IMR-90 (cell line): Measurements from ENCODE around the gene CFAP61. TPM values are rescaled to one million over a fixed set of nuclear protein-coding genes. Genes with fewer than 3 reads are reported as not detected.

Experiments
- ATAC-seq: fragments of 200-7000 bp; cut with Tn5 transposase; 2 replicates; pipeline ENCODE4 v1.9.1; 2020; ENCODE audit warnings: low read depth, mild to moderate bottlenecking, moderate library complexity
- BruUV-seq: library from RNA; stranded (reverse); fragments of 400-500 nt; replicated peaks from 2 replicates; lab custom pipeline; 2021; lab: Mats Ljungman, UMichigan
- CTCF ChIA-PET: fragments of 300-600 bp; formaldehyde crosslinking; extraction: SDS; loops from one replicate; lab custom pipeline; 2021; ENCODE audit warnings: antibody characterized with exemption; lab: Yijun Ruan, JAX
- POLR2A ChIA-PET: fragments of 300-600 bp; sonication (Branson Sonifier 250); formaldehyde crosslinking; loops from one replicate; lab custom pipeline; 2022; ENCODE audit warnings: antibody characterized with exemption; ENCODE audit not compliant: unreplicated experiment; lab: Charles Lee
- DNase-seq: peaks from one replicate; pipeline ENCODE4 v3.0.0; 2013
- H2AFZ ChIP-seq: replicated peaks from 2 replicates; pipeline ENCODE3; 2013; ENCODE audit warnings: low read length, mild to moderate bottlenecking; ENCODE audit not compliant: poor library complexity
- H2AK5ac ChIP-seq: 2 replicates; pipeline ENCODE4 v1.6.1; 2013; ENCODE audit warnings: low read depth, low read length, inconsistent platforms
- H2AK9ac ChIP-seq: replicated peaks from 2 replicates; pipeline ENCODE3; 2013; ENCODE audit warnings: mild to moderate bottlenecking, low read depth, low read length, moderate library complexity; ENCODE audit not compliant: poor library complexity
- H2BK120ac ChIP-seq: 2 replicates; pipeline ENCODE4 v1.6.1; 2013; ENCODE audit warnings: low read depth, low read length, inconsistent platforms
- H2BK15ac ChIP-seq: 3 replicates; pipeline ENCODE4 v1.6.1; 2013; ENCODE audit warnings: low read depth, low read length, inconsistent platforms
- H2BK20ac ChIP-seq: 2 replicates; pipeline ENCODE4 v1.6.1; 2013; ENCODE audit warnings: low read depth, mild to moderate bottlenecking, inconsistent platforms, low read length, moderate library complexity
- H2BK5ac ChIP-seq: 2 replicates; pipeline ENCODE4 v1.6.1; 2013; ENCODE audit warnings: mild to moderate bottlenecking, low read depth, low read length, inconsistent platforms; ENCODE audit not compliant: poor library complexity, severe bottlenecking
- H3K14ac ChIP-seq: replicated peaks from 2 replicates; pipeline ENCODE4 v1.6.1; 2013; ENCODE audit warnings: low read depth, low read length, inconsistent platforms
- H3K18ac ChIP-seq: 2 replicates; pipeline ENCODE4 v1.6.1; 2013; ENCODE audit warnings: low read depth, low read length, control low read depth
- H3K23ac ChIP-seq: 2 replicates; pipeline ENCODE4 v1.6.1; 2013; ENCODE audit warnings: low read depth, low read length, inconsistent platforms
- H3K27ac ChIP-seq: 2 replicates; pipeline ENCODE4 v1.5.1; 2013; ENCODE audit warnings: mild to moderate bottlenecking, control low read depth, low read length; ENCODE audit not compliant: insufficient read depth
- H3K27me3 ChIP-seq: 2 replicates; pipeline ENCODE4 v1.6.1; 2013; ENCODE audit warnings: low read length; ENCODE audit not compliant: control insufficient read depth, insufficient read depth
- H3K36me3 ChIP-seq: 2 replicates; pipeline ENCODE4 v1.6.1; 2013; ENCODE audit warnings: low read length, mixed read lengths; ENCODE audit not compliant: control insufficient read depth, insufficient read depth
- H3K4ac ChIP-seq: 2 replicates; pipeline ENCODE4 v1.6.1; 2013; ENCODE audit warnings: low read depth, low read length, inconsistent platforms
- H3K4me1 ChIP-seq: 2 replicates; pipeline ENCODE4 v1.6.1; 2013; ENCODE audit warnings: low read length, mixed read lengths; ENCODE audit not compliant: control insufficient read depth, insufficient read depth
- H3K4me2 ChIP-seq: 2 replicates; pipeline ENCODE4 v1.6.1; 2013; ENCODE audit warnings: low read depth, mild to moderate bottlenecking, control low read depth, low read length, moderate library complexity
- H3K4me3 ChIP-seq: 2 replicates; pipeline ENCODE4 v1.5.1; 2013; ENCODE audit warnings: low read depth, mild to moderate bottlenecking, control low read depth, low read length, moderate library complexity; ENCODE audit not compliant: insufficient read depth
- H3K56ac ChIP-seq: 2 replicates; pipeline ENCODE4 v1.6.1; 2013; ENCODE audit warnings: low read length, inconsistent platforms; ENCODE audit not compliant: insufficient read depth; ENCODE audit errors: extremely low read depth
- H3K79me1 ChIP-seq, 2 experiments: 2 replicates each; pipeline ENCODE4 v1.6.1; 2013; ENCODE audit warnings: low read length in 2 of 2, inconsistent platforms in 1 of 2, low read depth in 1 of 2
- H3K9ac ChIP-seq: 2 replicates; pipeline ENCODE4 v1.6.1; 2013; ENCODE audit warnings: low read depth, low read length, control low read depth
- H3K9me1 ChIP-seq: 2 replicates; pipeline ENCODE4 v1.6.1; 2013; ENCODE audit warnings: low read length, inconsistent platforms; ENCODE audit not compliant: insufficient read depth
- H3K9me3 ChIP-seq: 2 replicates; pipeline ENCODE4 v1.6.1; 2013; ENCODE audit warnings: low read length; ENCODE audit not compliant: control insufficient read depth, insufficient read depth
- H4K20me1 ChIP-seq: 2 replicates; pipeline ENCODE4 v1.6.1; 2013; ENCODE audit warnings: low read length, inconsistent platforms; ENCODE audit not compliant: insufficient read depth
- H4K5ac ChIP-seq: 2 replicates; pipeline ENCODE4 v1.6.1; 2013; ENCODE audit warnings: mild to moderate bottlenecking, low read depth, low read length, control low read depth
- H4K8ac ChIP-seq, 2 experiments: 2 replicates each; pipeline ENCODE4 v1.6.1; 2013; ENCODE audit warnings: low read depth in 2 of 2, low read length in 2 of 2, control low read depth in 1 of 2, inconsistent platforms in 1 of 2
- H4K91ac ChIP-seq: 2 replicates; pipeline ENCODE4 v1.6.1; 2013; ENCODE audit warnings: low read depth, low read length, inconsistent platforms; ENCODE audit not compliant: insufficient read depth
- CHD1 ChIP-seq: IDR thresholded peaks from 2 replicates; pipeline ENCODE4 v1.6.1; 2012; ENCODE audit warnings: low read depth, low read length, improper control_type of control experiment
- CTCF ChIP-seq: conservative IDR thresholded peaks from 2 replicates; pipeline ENCODE4 v1.5.1; 2012; ENCODE audit warnings: mild to moderate bottlenecking, low read depth, low read length, improper control_type of control experiment
- ELK1 ChIP-seq: fragments of 150-350 bp; IDR thresholded peaks from 2 replicates; pipeline ENCODE4 v1.6.1; 2016; ENCODE audit warnings: low read depth, mild to moderate bottlenecking, low read length, moderate library complexity, borderline replicate concordance
- MAFK ChIP-seq: IDR thresholded peaks from 2 replicates; pipeline ENCODE4 v1.6.1; 2012; ENCODE audit warnings: low read depth, low read length, improper control_type of control experiment
- MAZ ChIP-seq: IDR thresholded peaks from 2 replicates; pipeline ENCODE4 v1.6.1; 2012; ENCODE audit warnings: low read depth, mild to moderate bottlenecking, low read length, improper control_type of control experiment, moderate library complexity, borderline replicate concordance
- NFE2L2 ChIP-seq: fragments of 150-350 bp; IDR thresholded peaks from 2 replicates; pipeline ENCODE4 v1.6.1; 2016; ENCODE audit warnings: low read depth, mild to moderate bottlenecking, low read length
- SMC3 ChIP-seq: fragments of 150-350 bp; IDR thresholded peaks from 2 replicates; pipeline ENCODE4 v1.6.1; 2016; ENCODE audit warnings: low read depth, mild to moderate bottlenecking, antibody characterized with exemption, low read length, moderate library complexity
- USF2 ChIP-seq: fragments of 150-350 bp; IDR thresholded peaks from 2 replicates; pipeline ENCODE4 v1.6.1; 2017; ENCODE audit warnings: mild to moderate bottlenecking, antibody characterized with exemption, low read length, low read depth
- WGBS, 2 experiments: methylation state at CpG; one replicate each; pipeline versions ENCODE4 v1.1.5 to v1.1.7; 2013; ENCODE audit warnings: missing lambda C conversion rate in 2 of 2; ENCODE audit not compliant: insufficient read length in 1 of 2; ENCODE audit errors: extremely low coverage in 2 of 2; 5-methylcytosine and 5-hydroxymethylcytosine counted together
- dilution Hi-C: fragments of 300-500 bp; cut with HindIII; formaldehyde crosslinking; loops from one replicate; pipeline ENCODE4 v1.14.3; 2018; ENCODE audit warnings: low sequenced_read_pairs; ENCODE audit not compliant: unreplicated experiment
- in situ Hi-C: fragments of 300-500 bp; cut with MboI; formaldehyde crosslinking; loops from 3 replicates; pipeline ENCODE4 v1.14.3; 2019; ENCODE audit warnings: low sequenced_read_pairs, inconsistent platforms, mixed read lengths
- intact Hi-C: fragments of 100-400 bp; cut with micrococcal nuclease; formaldehyde crosslinking; loops from 2 replicates; pipeline ENCODE4 v1.10.0; 2022
- polyA plus RNA-seq, 3 experiments: library from polyadenylated mRNA; depleted of rRNA; stranded (reverse); fragments of >200 nt; gene quantifications; 2 replicates each; pipeline ENCODE4 v1.2.3, GENCODE V29; 2012; ENCODE audit warnings: low replicate concordance in 1 of 3
- total RNA-seq: library from RNA; depleted of rRNA; stranded (reverse); fragments of >200 nt; gene quantifications from 2 replicates; pipeline ENCODE4 v1.2.3, GENCODE V29; 2012

Gene CFAP61
- total and polyA plus RNA-seq, 2 of the 4 experiments (the other 2 are of a cell fraction), result 0.07 TPM; not detected in 1

- no peak overlapping the region for H3K23ac ChIP-seq
- no peak for DNase-seq
- POLR2A ChIA-PET, result no interaction called here
- H2BK15ac ChIP-seq, result no peak overlapping the region
- no peak overlapping the region for H2BK5ac ChIP-seq
- no peak overlapping the region for H2AK9ac ChIP-seq
- no peak overlapping the region for H3K4me3 ChIP-seq
- H2BK20ac ChIP-seq, result no peak overlapping the region
- H3K14ac ChIP-seq, result no peak overlapping the region
- no peak overlapping the region for H3K4ac ChIP-seq
- no peak for ATAC-seq
- no peaks in the 10 kb centered on the region for H3K9me1 ChIP-seq
- no peaks in the 10 kb centered on the region for H3K36me3 ChIP-seq
- CTCF ChIA-PET, result no interaction called here
- no peak overlapping the region for H4K5ac ChIP-seq
- H3K27me3 ChIP-seq, result no peaks in the 10 kb centered on the region
- H4K20me1 ChIP-seq, result no peaks in the 10 kb centered on the region
- H3K56ac ChIP-seq, result no peak overlapping the region
- WGBS, 2 experiments, result no CpG with 5 or more reads among the region's 1 CpG
- H3K18ac ChIP-seq, result no peak overlapping the region
- dilution Hi-C loops, result no loop called here
- no peak overlapping the region for H2AFZ ChIP-seq
- H3K9ac ChIP-seq, result no peak overlapping the region
- no peak overlapping the region for H4K91ac ChIP-seq
- no peak for TF ChIP-seq ELK1
- no peak for TF ChIP-seq SMC3
- no peak for TF ChIP-seq USF2
- TF ChIP-seq MAFK, result no peak
- TF ChIP-seq CTCF, result no peak
- TF ChIP-seq CHD1, result no peak
- no peak for TF ChIP-seq MAZ
- TF ChIP-seq NFE2L2, result no peak
- no peak overlapping the region for H3K4me2 ChIP-seq
- H2BK120ac ChIP-seq, result no peak overlapping the region
- no peak overlapping the region for H2AK5ac ChIP-seq
- intact Hi-C loops, result no loop called here
- no peak overlapping the region for H3K27ac ChIP-seq
- H3K4me1 ChIP-seq, result no peaks in the 10 kb centered on the region
- no TSS peak for BruUV-seq
- H4K8ac ChIP-seq, result no peak overlapping the region
- H3K79me1 ChIP-seq, result no peaks in the 10 kb centered on the region
- in situ Hi-C loops, result no loop called here
- no peaks in the 10 kb centered on the region for H3K9me3 ChIP-seq
Observed at GRCh38 chr20:20134941-20135575, 82.7 kb downstream of the CFAP61 start.
